Measurements from ENCODE around the gene ZNF831.

ZNF831 gene

GRCh38 chr20:59157961-59158541 is 5.6 kb upstream of the ZNF831 start:
- no peak for ATAC-seq
- peak overlapping the region; percentile 24 for H3K27ac Mint-ChIP-seq

GRCh38 chr20:59158673-59159072 is 4.9 kb upstream of the ZNF831 start:
- Mint-ChIP-seq H3K9me3 (no peaks in the 10 kb centered on the region), H3K4me3 (peak overlapping the region; percentile 13), H3K4me1 (peaks cover 86% of the 10 kb centered on the region), H3K27ac (no peak overlapping the region), H3K36me3 (ENCODE audit: low read depth) (no peaks in the 10 kb centered on the region), H3K27me3 (no peaks in the 10 kb centered on the region)
- ATAC-seq (no peak), DNase-seq (no peak)

More at GRCh38 chr20:59157961-59158541, 5.6 kb upstream of the ZNF831 start:
- no peaks in the 10 kb centered on the region for H3K27me3 Mint-ChIP-seq
- DNase-seq, result no peak
- no peaks in the 10 kb centered on the region for H3K9me3 Mint-ChIP-seq
- H3K4me3 Mint-ChIP-seq, result no peak overlapping the region
- no peaks in the 10 kb centered on the region for H3K36me3 Mint-ChIP-seq (ENCODE audit: low read depth)
- H3K4me1 Mint-ChIP-seq, result peaks cover 84% of the 10 kb centered on the region

- H3K27me3 Mint-ChIP-seq, result no peaks in the 10 kb centered on the region
- DNase-seq, result no peak
- peak overlapping the region; percentile 94 for H3K27ac Mint-ChIP-seq
- H3K4me3 Mint-ChIP-seq, result peak overlapping the region; percentile 80
- H3K36me3 Mint-ChIP-seq (ENCODE audit: low read depth), result no peaks in the 10 kb centered on the region
- no peaks in the 10 kb centered on the region for H3K9me3 Mint-ChIP-seq
- H3K4me1 Mint-ChIP-seq, result peaks cover 85% of the 10 kb centered on the region
- no peak for ATAC-seq
Observed at GRCh38 chr20:59159091-59159490, 4.5 kb upstream of the ZNF831 start.

- H3K4me3 Mint-ChIP-seq, result peak overlapping the region; percentile 80
- H3K9me3 Mint-ChIP-seq, result no peaks in the 10 kb centered on the region
- no peaks in the 10 kb centered on the region for H3K27me3 Mint-ChIP-seq
- H3K27ac Mint-ChIP-seq, result peak overlapping the region; percentile 94
- DNase-seq (peak; percentile 65), ATAC-seq (peak; percentile 84)
- H3K4me1 Mint-ChIP-seq, result peaks cover 82% of the 10 kb centered on the region
- no peaks in the 10 kb centered on the region for H3K36me3 Mint-ChIP-seq (ENCODE audit: low read depth)
Observed at GRCh38 chr20:59159493-59160376, 3.9 kb upstream of the ZNF831 start.

GRCh38 chr20:59160389-59161115 is 3.1 kb upstream of the ZNF831 start:
- Mint-ChIP-seq H3K4me1 (peaks cover 84% of the 10 kb centered on the region), H3K9me3 (no peaks in the 10 kb centered on the region), H3K36me3 (ENCODE audit: low read depth) (no peaks in the 10 kb centered on the region), H3K27ac (peak overlapping the region; percentile 94), H3K4me3 (peak overlapping the region; percentile 80), H3K27me3 (no peaks in the 10 kb centered on the region)
- ATAC-seq, result no peak
- no peak for DNase-seq

GRCh38 chr20:59161721-59162120 is 1.9 kb upstream of the ZNF831 start:
- Mint-ChIP-seq H3K9me3 (no peaks in the 10 kb centered on the region), H3K27me3 (no peaks in the 10 kb centered on the region), H3K27ac (peak overlapping the region; percentile 94), H3K36me3 (ENCODE audit: low read depth) (no peaks in the 10 kb centered on the region), H3K4me3 (peak overlapping the region; percentile 80), H3K4me1 (peaks cover 93% of the 10 kb centered on the region)
- ATAC-seq (no peak), DNase-seq (no peak)

GRCh38 chr20:59164686-59165391 is 1.2 kb downstream of the ZNF831 start:
- no peak for DNase-seq
- Mint-ChIP-seq H3K4me3 (peak overlapping the region; percentile 78), H3K9me3 (no peaks in the 10 kb centered on the region)

GRCh38 chr20:59165396-59165795 is 1.8 kb downstream of the ZNF831 start:
- Mint-ChIP-seq H3K4me3 (peak overlapping the region; percentile 78), H3K27me3 (no peaks in the 10 kb centered on the region), H3K36me3 (ENCODE audit: low read depth) (peaks cover 15% of the 10 kb centered on the region), H3K27ac (peak overlapping the region; percentile 87), H3K4me1 (peaks cover 92% of the 10 kb centered on the region), H3K9me3 (no peaks in the 10 kb centered on the region)
- DNase-seq (no peak), ATAC-seq (no peak)

More at GRCh38 chr20:59164686-59165391, 1.2 kb downstream of the ZNF831 start:
- ATAC-seq, result no peak
- peaks cover 92% of the 10 kb centered on the region for H3K4me1 Mint-ChIP-seq
- peak overlapping the region; percentile 87 for H3K27ac Mint-ChIP-seq
- no peaks in the 10 kb centered on the region for H3K27me3 Mint-ChIP-seq
- H3K36me3 Mint-ChIP-seq (ENCODE audit: low read depth), result peaks cover 10% of the 10 kb centered on the region

GRCh38 chr20:59165891-59166709 is 2.5 kb downstream of the ZNF831 start:
- peak; percentile 80 for ATAC-seq

GRCh38 chr20:59170406-59171349 is 7.1 kb downstream of the ZNF831 start:
- Mint-ChIP-seq H3K27me3 (no peaks in the 10 kb centered on the region), H3K4me3 (no peak overlapping the region), H3K9me3 (no peaks in the 10 kb centered on the region), H3K36me3 (ENCODE audit: low read depth) (peaks cover 19% of the 10 kb centered on the region), H3K4me1 (peaks cover 82% of the 10 kb centered on the region), H3K27ac (peak overlapping the region; percentile 23)
- DNase-seq (no peak), ATAC-seq (peak; percentile 20)

More at GRCh38 chr20:59165891-59166709, 2.5 kb downstream of the ZNF831 start:
- no peaks in the 10 kb centered on the region for H3K9me3 Mint-ChIP-seq
- H3K27ac Mint-ChIP-seq, result peak overlapping the region; percentile 87
- H3K36me3 Mint-ChIP-seq (ENCODE audit: low read depth), result peaks cover 16% of the 10 kb centered on the region
- H3K4me1 Mint-ChIP-seq, result peaks cover 92% of the 10 kb centered on the region
- H3K27me3 Mint-ChIP-seq, result no peaks in the 10 kb centered on the region
- no peak for DNase-seq
- H3K4me3 Mint-ChIP-seq, result peak overlapping the region; percentile 78

- Mint-ChIP-seq H3K27me3 (no peaks in the 10 kb centered on the region), H3K9me3 (no peaks in the 10 kb centered on the region), H3K4me1 (peaks cover 80% of the 10 kb centered on the region), H3K27ac (no peak overlapping the region), H3K4me3 (no peak overlapping the region), H3K36me3 (ENCODE audit: low read depth) (peaks cover 19% of the 10 kb centered on the region)
- no peak for DNase-seq
- no peak for ATAC-seq
Observed at GRCh38 chr20:59171986-59172385, 8.4 kb downstream of the ZNF831 start.

- Mint-ChIP-seq H3K27ac (no peak overlapping the region), H3K36me3 (ENCODE audit: low read depth) (peaks cover 16% of the 10 kb centered on the region), H3K9me3 (no peaks in the 10 kb centered on the region), H3K4me1 (peaks cover 81% of the 10 kb centered on the region), H3K4me3 (no peak overlapping the region), H3K27me3 (no peaks in the 10 kb centered on the region)
- ATAC-seq, result no peak
- DNase-seq, result no peak
Observed at GRCh38 chr20:59173938-59174491, 10.4 kb downstream of the ZNF831 start.

Data from activated naive CD8-positive, alpha-beta T cell treated with anti-CD3 and anti-CD28 coated beads, Interleukin-2, amount 50 U/mL, for 24 hours (primary cell).